NCI-H187 (cell line): Measurements from ENCODE around the gene ASAP2.

ENCODE experiments used
- DNase-seq, 2 experiments: peaks; one replicate each; lab custom pipeline; 2025; lab: John Stamatoyannopoulos, UW

ASAP2 gene

GRCh38 chr2:9430316-9431293 lies 224.0 kb downstream of the ASAP2 start:
- DNase-seq = no peak

GRCh38 chr2:9434489-9434888 lies 227.9 kb downstream of the ASAP2 start:
- DNase-seq = no peak

- DNase-seq = no peak
Measured at GRCh38 chr2:9439536-9439935, 232.9 kb downstream of the ASAP2 start.

GRCh38 chr2:9440058-9440727 lies 233.6 kb downstream of the ASAP2 start:
- no peak for DNase-seq

GRCh38 chr2:9441556-9441955 lies 234.9 kb downstream of the ASAP2 start:
- DNase-seq = no peak

- no peak for DNase-seq
Measured at GRCh38 chr2:9443526-9443925, 236.9 kb downstream of the ASAP2 start.

- no peak for DNase-seq
Measured at GRCh38 chr2:9445089-9445488, 238.5 kb downstream of the ASAP2 start.

- DNase-seq = no peak
Measured at GRCh38 chr2:9451231-9451630, 244.6 kb downstream of the ASAP2 start.
